GM10266 (cell line): ENCODE measurements around the gene NUDT14.

Experiments
- DNase-seq: peaks from one replicate; pipeline ENCODE4 v3.0.0; 2012; ENCODE audit errors: extremely low spot score
- CTCF ChIP-seq: IDR thresholded peaks from 2 replicates; pipeline ENCODE4 v1.5.1; 2012; ENCODE audit warnings: mild to moderate bottlenecking, low read depth; ENCODE audit not compliant: control insufficient read depth, insufficient read depth; ENCODE audit errors: missing control alignments

NUDT14 gene

DNA sequence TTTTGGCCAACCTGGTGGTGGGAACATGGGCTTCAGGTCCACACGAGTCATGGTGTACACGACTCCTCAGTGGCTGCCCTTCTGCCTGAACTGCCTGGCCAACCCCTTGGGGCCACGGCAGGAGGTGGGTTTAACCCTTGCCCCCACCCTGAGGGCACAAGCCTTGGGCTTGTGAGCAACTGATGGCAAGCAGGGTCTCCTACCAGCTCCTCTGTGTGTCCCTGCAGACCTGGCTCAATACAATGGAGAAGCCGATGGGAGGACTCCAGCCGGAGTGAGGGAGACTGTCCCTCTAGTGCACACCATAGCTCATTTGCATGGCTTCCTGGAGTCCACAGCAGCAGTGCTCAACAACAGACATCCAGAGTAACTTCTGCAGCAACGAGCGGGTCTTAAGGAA lies 40.5 kb downstream of the NUDT14 start:
- DNase-seq = no peak
- no peak for TF ChIP-seq CTCF

GRCh38 chr14:105139831-105140239 lies 41.3 kb downstream of the NUDT14 start:
- TF ChIP-seq CTCF = no peak
- no peak for DNase-seq

DNA sequence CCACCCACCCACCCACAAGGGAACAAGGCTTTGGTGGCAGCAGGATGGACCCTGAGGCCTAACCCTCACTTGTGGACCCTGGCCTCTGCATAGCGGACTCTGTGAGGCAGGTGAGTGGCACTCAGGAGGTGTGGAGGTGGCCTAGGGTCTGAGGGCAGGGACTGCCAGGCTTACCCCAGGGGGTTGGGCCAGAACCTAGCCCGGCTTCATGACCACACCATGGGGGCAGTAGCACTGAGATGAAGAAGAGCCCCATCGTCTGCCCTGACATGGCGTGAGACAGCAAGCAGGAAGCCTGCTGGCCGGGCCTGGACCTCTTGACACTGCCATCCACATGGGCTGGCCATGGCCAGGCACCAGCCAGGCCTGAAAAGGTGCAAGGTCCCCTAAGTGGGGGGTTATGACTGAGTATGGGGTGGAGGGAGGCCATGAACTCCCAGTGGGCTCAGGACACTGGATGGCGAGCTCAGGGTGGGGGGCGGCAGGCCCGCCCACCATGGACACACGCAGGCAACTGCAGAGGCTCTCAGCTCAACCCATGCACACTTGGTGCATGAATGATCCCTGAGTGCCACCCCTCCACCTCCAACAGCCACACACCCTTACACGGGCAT lies 41.8 kb downstream of the NUDT14 start:
- DNase-seq = no peak
- TF ChIP-seq CTCF = no peak

DNA sequence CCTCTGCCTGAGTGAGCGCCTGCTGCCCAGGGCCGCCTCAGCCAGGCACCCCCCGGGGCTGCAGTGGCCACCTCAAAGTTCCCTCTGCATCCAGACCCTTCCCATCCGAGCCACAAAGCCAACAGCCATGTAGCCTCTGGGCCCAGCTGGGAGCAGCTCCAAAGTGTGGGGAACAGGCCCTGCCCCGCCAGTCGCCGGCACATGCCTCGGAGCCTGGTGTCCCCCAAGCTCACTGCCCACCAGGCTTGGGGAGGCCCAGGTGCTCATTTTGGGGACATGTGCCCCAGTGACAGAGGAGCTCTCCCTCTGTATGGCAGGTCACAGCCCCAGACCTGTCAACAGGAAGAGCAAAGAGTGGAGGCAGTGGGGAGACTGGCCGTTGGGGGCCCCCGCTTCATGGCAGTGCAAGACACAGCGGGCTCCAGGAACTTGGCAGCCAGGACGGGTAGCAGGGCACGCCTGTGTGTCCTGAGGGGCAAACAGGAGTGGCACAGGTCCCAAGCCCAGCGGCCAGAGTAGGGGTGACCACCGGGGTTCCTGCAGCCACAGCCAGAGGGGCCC lies 42.5 kb downstream of the NUDT14 start:
- TF ChIP-seq CTCF = no peak
- no peak for DNase-seq

DNA sequence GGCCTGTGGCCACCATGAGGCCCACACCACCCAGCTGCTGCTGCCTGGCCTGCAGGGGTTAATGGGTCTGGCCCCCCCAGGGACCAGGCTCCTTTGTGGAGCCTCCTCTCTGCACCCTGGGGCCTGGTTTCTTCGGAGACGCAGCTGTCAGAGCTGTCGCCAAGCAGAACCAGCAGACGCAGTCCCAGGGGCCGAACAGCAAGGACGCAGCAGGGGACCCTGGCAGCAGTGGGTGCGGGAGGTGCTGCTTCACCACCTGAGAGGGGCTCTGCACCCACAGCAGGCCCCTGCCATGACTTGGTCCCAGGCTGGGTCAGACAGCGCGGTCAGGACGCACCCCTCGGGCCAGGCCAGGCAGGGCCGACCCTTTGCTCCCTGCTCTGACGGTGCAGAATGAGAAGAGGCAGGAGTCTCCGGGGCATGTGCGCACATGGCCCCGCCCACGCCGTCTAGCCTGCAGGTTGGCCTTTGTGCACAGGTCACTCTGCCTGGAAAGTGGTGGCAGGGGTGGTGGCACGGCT lies 43.0 kb downstream of the NUDT14 start:
- no peak for TF ChIP-seq CTCF
- no peak for DNase-seq

DNA sequence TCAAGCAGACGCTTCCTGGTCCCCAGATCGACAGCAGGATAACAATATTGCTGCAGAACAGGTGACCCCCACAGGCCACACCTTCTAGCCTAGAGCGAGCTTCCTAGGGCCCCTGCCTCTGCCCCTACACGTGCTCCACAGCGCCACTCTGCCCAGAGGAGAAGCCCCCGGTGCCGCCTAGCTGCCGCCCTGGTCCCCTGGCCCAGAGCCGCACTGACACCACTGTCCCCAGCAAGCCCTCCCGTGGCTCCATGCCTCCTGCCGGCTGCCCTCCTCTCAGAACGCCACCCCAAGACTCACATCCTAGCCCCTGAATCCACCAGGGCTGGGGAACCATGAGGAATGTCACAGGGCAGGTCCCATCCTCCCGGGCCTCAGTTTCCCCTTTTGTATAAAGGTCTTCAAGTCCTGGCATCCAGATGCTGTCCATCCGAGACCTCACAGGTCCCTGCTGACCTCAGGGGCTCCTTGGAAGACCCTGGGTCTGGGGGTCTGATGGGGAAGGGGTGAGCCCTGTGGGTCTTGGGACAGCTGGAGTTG lies 43.6 kb downstream of the NUDT14 start:
- no peak for TF ChIP-seq CTCF
- no peak for DNase-seq
